ENCODE data around the gene TVP23C. TPM values are rescaled to one million over a fixed set of nuclear protein-coding genes. Genes with fewer than 3 reads are reported as not detected.
"Not testable (repeated sequence)": the region's sequence is repeated elsewhere in the genome, so short reads cannot be mapped to it uniquely, and the experiment has no call there.

Gene TVP23C
- total and polyA plus RNA-seq, 9 of the 15 experiments (the other 6 are each of a cell fraction or from before 2014, with no cell fraction given): 5.7 to 16.8 (median 8.2) TPM

DNA sequence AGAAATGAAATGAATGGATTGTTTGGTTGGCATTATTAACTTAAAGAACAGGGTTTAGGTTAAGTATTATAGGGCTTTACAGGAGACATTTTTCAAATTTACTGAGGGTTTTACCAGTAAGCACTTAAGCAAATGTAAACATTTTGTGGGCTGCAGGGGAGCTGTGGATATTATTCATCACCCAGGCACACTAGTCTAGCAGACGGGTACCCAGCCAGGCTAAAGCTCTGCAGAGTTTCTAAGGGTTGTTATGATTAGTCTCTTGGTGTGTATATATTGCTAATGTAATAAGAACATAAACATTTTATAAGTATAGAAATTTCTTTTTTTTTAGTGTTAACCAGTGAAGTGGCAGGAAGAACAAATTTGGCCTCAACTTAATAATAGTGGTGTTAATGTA lies 13.6 kb upstream of the TVP23C start:
- H4K20me1 ChIP-seq (replicated peaks; ENCODE audit: control insufficient read depth, insufficient read depth, low read length); H3K4me1 ChIP-seq (replicated peaks in 1 of 2; ENCODE audit: control insufficient read depth in 2 of 2, insufficient read depth in 2 of 2, low read length in 2 of 2); H3K9ac ChIP-seq (ENCODE audit: insufficient read depth in 1 of 2, low read depth in 2 of 2, low read length in 2 of 2); H2AFZ ChIP-seq (ENCODE audit: low read depth, low read length); H3K4me3 ChIP-seq; intact Hi-C loops (cut with micrococcal nuclease); CTCF ChIA-PET (ENCODE audit: low intra/inter-chr PET ratio); BruUV-seq (replicated peaks); H3K27ac ChIP-seq (ENCODE audit: extremely low read depth, low read depth, low read length); H3K27me3 ChIP-seq (ENCODE audit: control insufficient read depth in 2 of 2, insufficient read depth in 2 of 2, low read length in 2 of 2); H3K4me2 ChIP-seq (ENCODE audit: insufficient read depth, low read length); FAIRE-seq; ATAC-seq; H3K9me3 ChIP-seq (replicated peaks; ENCODE audit: control insufficient read depth, insufficient read depth, low read depth, low read length); H3K79me2 ChIP-seq (ENCODE audit: control insufficient read depth, insufficient read depth, low read length); in situ Hi-C loops (cut with MboI); DNase-seq (ENCODE audit: extremely low read depth in 1 of 4, low spot score in 3 of 4); POLR2A ChIA-PET; H3K36me3 ChIP-seq (ENCODE audit: control insufficient read depth, insufficient read depth, low read length); H3K9me1 ChIP-seq (ENCODE audit: control insufficient read depth, insufficient read depth, low read length): not testable (repeated sequence)
- no CpG with 5 or more reads among the region's 1 CpG for WGBS (ENCODE audit: insufficient coverage, low coverage, missing lambda C conversion rate)

DNA sequence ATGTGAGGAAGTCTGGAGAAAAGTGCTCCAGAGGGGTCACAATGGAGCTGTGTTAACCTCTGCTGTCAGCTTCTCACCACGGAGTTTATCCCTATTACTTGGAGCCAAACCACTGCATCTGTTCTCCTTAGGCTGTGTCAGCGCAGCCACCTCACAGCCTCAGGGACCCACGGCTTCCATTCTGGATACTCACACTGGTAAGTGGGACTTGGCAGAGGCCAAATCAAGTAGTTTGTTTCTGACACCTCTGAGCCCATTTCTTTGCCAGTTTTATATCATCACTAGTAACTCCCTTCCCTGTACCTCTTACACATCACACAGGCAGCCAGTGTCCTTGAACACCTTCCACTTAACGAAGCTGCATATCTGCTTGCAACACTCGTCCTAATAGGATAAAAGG lies 11.4 kb upstream of the TVP23C start:
- H3K4me2 ChIP-seq (ENCODE audit: insufficient read depth, low read length); intact Hi-C loops (cut with micrococcal nuclease); DNase-seq (ENCODE audit: extremely low read depth in 1 of 4, low spot score in 3 of 4); ATAC-seq; H3K9ac ChIP-seq (ENCODE audit: insufficient read depth in 1 of 2, low read depth in 2 of 2, low read length in 2 of 2); H2AFZ ChIP-seq (ENCODE audit: low read depth, low read length); H3K9me3 ChIP-seq (replicated peaks; ENCODE audit: control insufficient read depth, insufficient read depth, low read depth, low read length); FAIRE-seq; POLR2A ChIA-PET; H4K20me1 ChIP-seq (replicated peaks; ENCODE audit: control insufficient read depth, insufficient read depth, low read length); H3K4me1 ChIP-seq (replicated peaks in 1 of 2; ENCODE audit: control insufficient read depth in 2 of 2, insufficient read depth in 2 of 2, low read length in 2 of 2); H3K79me2 ChIP-seq (ENCODE audit: control insufficient read depth, insufficient read depth, low read length); H3K9me1 ChIP-seq (ENCODE audit: control insufficient read depth, insufficient read depth, low read length); H3K27ac ChIP-seq (ENCODE audit: extremely low read depth, low read depth, low read length); H3K4me3 ChIP-seq; H3K27me3 ChIP-seq (ENCODE audit: control insufficient read depth in 2 of 2, insufficient read depth in 2 of 2, low read length in 2 of 2); CTCF ChIA-PET (ENCODE audit: low intra/inter-chr PET ratio); BruUV-seq (replicated peaks); H3K36me3 ChIP-seq (ENCODE audit: control insufficient read depth, insufficient read depth, low read length): not testable (repeated sequence)
- in situ Hi-C loops (cut with MboI): loop anchor here (5.0 kb wide), 1 partner anchor 1397 kb away; no protein-coding TSS in a partner anchor
- WGBS (ENCODE audit: insufficient coverage, low coverage, missing lambda C conversion rate): 71% methylated on average over 1 of the region's 5 CpGs

DNA sequence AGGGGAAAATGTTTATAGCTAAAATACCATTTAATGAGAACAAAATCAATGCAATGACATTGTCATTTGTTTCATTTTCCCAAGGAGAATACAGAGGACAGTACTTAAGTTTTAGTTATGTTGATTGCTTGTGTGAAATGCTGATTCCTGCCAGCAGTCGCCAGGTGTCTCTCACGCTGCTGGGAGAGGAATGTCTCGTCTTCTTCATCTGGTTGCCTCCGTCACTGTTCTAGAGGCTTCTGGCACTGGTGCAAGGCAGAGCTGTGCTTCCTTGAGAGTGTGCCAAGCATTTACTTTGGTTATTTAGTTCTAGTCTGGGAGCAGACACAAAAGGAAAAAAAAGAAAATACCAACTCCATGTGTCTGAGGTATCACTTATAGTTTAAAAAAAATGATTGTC lies 10.6 kb upstream of the TVP23C start:
- H3K79me2 ChIP-seq (ENCODE audit: control insufficient read depth, insufficient read depth, low read length); BruUV-seq (replicated peaks); H3K36me3 ChIP-seq (ENCODE audit: control insufficient read depth, insufficient read depth, low read length); POLR2A ChIA-PET; H3K4me3 ChIP-seq; H3K9ac ChIP-seq (ENCODE audit: insufficient read depth in 1 of 2, low read depth in 2 of 2, low read length in 2 of 2); H2AFZ ChIP-seq (ENCODE audit: low read depth, low read length); H3K9me1 ChIP-seq (ENCODE audit: control insufficient read depth, insufficient read depth, low read length); ATAC-seq; FAIRE-seq; DNase-seq (ENCODE audit: extremely low read depth in 1 of 4, low spot score in 3 of 4); H4K20me1 ChIP-seq (replicated peaks; ENCODE audit: control insufficient read depth, insufficient read depth, low read length); CTCF ChIA-PET (ENCODE audit: low intra/inter-chr PET ratio); H3K4me1 ChIP-seq (replicated peaks in 1 of 2; ENCODE audit: control insufficient read depth in 2 of 2, insufficient read depth in 2 of 2, low read length in 2 of 2); H3K27me3 ChIP-seq (ENCODE audit: control insufficient read depth in 2 of 2, insufficient read depth in 2 of 2, low read length in 2 of 2); H3K9me3 ChIP-seq (replicated peaks; ENCODE audit: control insufficient read depth, insufficient read depth, low read depth, low read length); H3K27ac ChIP-seq (ENCODE audit: extremely low read depth, low read depth, low read length); intact Hi-C loops (cut with micrococcal nuclease); H3K4me2 ChIP-seq (ENCODE audit: insufficient read depth, low read length): not testable (repeated sequence)
- WGBS (ENCODE audit: insufficient coverage, low coverage, missing lambda C conversion rate): no CpG with 5 or more reads among the region's 4 CpGs
- in situ Hi-C loops (cut with MboI): loop anchor here (5.0 kb wide), 1 partner anchor 1397 kb away; no protein-coding TSS in a partner anchor

DNA sequence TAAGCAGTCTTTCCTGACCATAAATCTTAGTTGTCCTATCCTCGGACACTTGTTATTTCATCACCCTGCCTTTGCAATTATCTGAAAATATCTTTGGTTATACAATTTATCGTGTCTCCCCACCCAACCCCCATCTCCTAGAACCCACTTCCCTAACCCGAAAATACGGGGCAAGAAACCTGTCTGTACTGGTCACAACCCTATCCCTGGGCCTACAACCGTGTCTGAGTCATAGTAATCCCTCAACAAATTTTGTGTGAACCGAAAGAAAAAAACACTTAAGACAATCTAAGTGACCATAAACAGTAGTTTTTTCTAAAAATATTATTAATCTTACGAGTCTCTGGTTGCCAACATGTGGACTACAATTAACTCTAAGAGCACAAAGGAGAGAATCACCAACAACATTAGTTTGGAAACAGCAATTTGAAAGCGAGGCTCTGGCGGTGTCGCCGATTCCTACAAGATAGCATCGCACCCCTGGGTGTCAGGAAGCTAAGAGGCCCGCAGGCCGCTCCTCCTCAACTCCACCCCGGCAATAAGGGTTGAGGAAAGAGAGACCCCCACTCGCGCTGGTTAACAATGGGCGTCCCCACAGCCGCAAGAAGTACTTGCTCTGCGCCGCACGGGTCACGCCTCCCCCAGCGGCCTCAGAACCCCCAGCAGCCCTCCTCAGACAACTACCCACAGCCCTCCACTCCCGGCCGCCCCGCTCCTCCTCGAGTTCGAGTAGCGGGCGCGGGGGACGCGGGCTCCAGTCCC lies 489 bp downstream of the TVP23C start:
- H2AFZ ChIP-seq (ENCODE audit: low read depth, low read length): peak overlapping the region; percentile 76; the same call in 1 of the 2 replicates

More for the DNA sequence above, 489 bp downstream of the TVP23C start:
- H3K36me3 ChIP-seq (ENCODE audit: control insufficient read depth, insufficient read depth, low read length); CTCF ChIA-PET (ENCODE audit: low intra/inter-chr PET ratio); H3K9me1 ChIP-seq (ENCODE audit: control insufficient read depth, insufficient read depth, low read length); H3K9me3 ChIP-seq (replicated peaks; ENCODE audit: control insufficient read depth, insufficient read depth, low read depth, low read length); H3K4me1 ChIP-seq (replicated peaks in 1 of 2; ENCODE audit: control insufficient read depth in 2 of 2, insufficient read depth in 2 of 2, low read length in 2 of 2); H3K79me2 ChIP-seq (ENCODE audit: control insufficient read depth, insufficient read depth, low read length); DNase-seq (ENCODE audit: extremely low read depth in 1 of 4, low spot score in 3 of 4); POLR2A ChIA-PET; BruUV-seq (replicated peaks); intact Hi-C loops (cut with micrococcal nuclease); H3K27me3 ChIP-seq (ENCODE audit: control insufficient read depth in 2 of 2, insufficient read depth in 2 of 2, low read length in 2 of 2); in situ Hi-C loops (cut with MboI); H4K20me1 ChIP-seq (replicated peaks; ENCODE audit: control insufficient read depth, insufficient read depth, low read length); FAIRE-seq: not testable (repeated sequence)
- Histone ChIP-seq H3K4me2 (ENCODE audit: insufficient read depth, low read length) (peak overlapping the region; percentile 62; the same call in 1 of the 2 replicates), H3K9ac (ENCODE audit: insufficient read depth in 1 of 2, low read depth in 2 of 2, low read length in 2 of 2) (peak overlapping the region; percentile 63 to 83), H3K27ac (ENCODE audit: extremely low read depth, low read depth, low read length) (peak overlapping the region; percentile 78; the same call in 2 of the 3 replicates), H3K4me3 (peak overlapping the region; percentile 56)
- peak; percentile 78 for ATAC-seq
- WGBS (ENCODE audit: insufficient coverage, low coverage, missing lambda C conversion rate): 2% methylated on average over 9 of the region's 34 CpGs

Data from K562 (cell line).